ENCODE results near the gene NHSL1.

Gene NHSL1

GRCh38 chr6:138499303-138500018 is at the start of gene NHSL1:
NHSL1 (minus strand) TSS chr6:138499494; CDS start chr6:138499290, 204 bp downstream.
- DNase-seq (ENCODE audit: low read depth), result peak; percentile 39

GRCh38 chr6:138546733-138547185 is 47.5 kb upstream of the NHSL1 start:
- peak; percentile 48 for DNase-seq (ENCODE audit: low read depth)

GRCh38 chr6:138545621-138545980 is 46.3 kb upstream of the NHSL1 start:
- peak; percentile 36 for DNase-seq (ENCODE audit: low read depth)

- peak; percentile 54 for DNase-seq (ENCODE audit: low read depth)
Measured at GRCh38 chr6:138544501-138544900, 45.2 kb upstream of the NHSL1 start.

- DNase-seq (ENCODE audit: low read depth), result no peak
Measured at GRCh38 chr6:138543657-138544056, 44.4 kb upstream of the NHSL1 start.

GRCh38 chr6:138541823-138542481 is 42.7 kb upstream of the NHSL1 start:
- DNase-seq (ENCODE audit: low read depth), result peak; percentile 53

- DNase-seq (ENCODE audit: low read depth), result peak; percentile 95
Measured at GRCh38 chr6:138540468-138540867, 41.2 kb upstream of the NHSL1 start.

GRCh38 chr6:138539876-138540275 is 40.6 kb upstream of the NHSL1 start:
- DNase-seq (ENCODE audit: low read depth), result no peak

- DNase-seq (ENCODE audit: low read depth), result peak; percentile 70
Measured at GRCh38 chr6:138538390-138539031, 39.2 kb upstream of the NHSL1 start.

GRCh38 chr6:138537106-138537505 is 37.8 kb upstream of the NHSL1 start:
- no peak for DNase-seq (ENCODE audit: low read depth)

- DNase-seq (ENCODE audit: low read depth), result no peak
Measured at GRCh38 chr6:138535728-138536455, 36.6 kb upstream of the NHSL1 start.

- DNase-seq (ENCODE audit: low read depth), result no peak
Measured at GRCh38 chr6:138533667-138534066, 34.4 kb upstream of the NHSL1 start.

GRCh38 chr6:138531387-138531786 is 32.1 kb upstream of the NHSL1 start:
- DNase-seq (ENCODE audit: low read depth), result no peak

- DNase-seq (ENCODE audit: low read depth), result no peak
Measured at GRCh38 chr6:138529478-138529877, 30.2 kb upstream of the NHSL1 start.

- no peak for DNase-seq (ENCODE audit: low read depth)
Measured at GRCh38 chr6:138528956-138529355, 29.7 kb upstream of the NHSL1 start.

GRCh38 chr6:138528137-138528536 is 28.8 kb upstream of the NHSL1 start:
- no peak for DNase-seq (ENCODE audit: low read depth)

GRCh38 chr6:138527411-138528088 is 28.3 kb upstream of the NHSL1 start:
- no peak for DNase-seq (ENCODE audit: low read depth)

- no peak for DNase-seq (ENCODE audit: low read depth)
Measured at GRCh38 chr6:138526822-138527235, 27.5 kb upstream of the NHSL1 start.

GRCh38 chr6:138525355-138525754 is 26.1 kb upstream of the NHSL1 start:
- DNase-seq (ENCODE audit: low read depth), result no peak

- DNase-seq (ENCODE audit: low read depth), result no peak
Measured at GRCh38 chr6:138524526-138524925, 25.2 kb upstream of the NHSL1 start.

GRCh38 chr6:138523347-138524210 is 24.3 kb upstream of the NHSL1 start:
- DNase-seq (ENCODE audit: low read depth), result peak; percentile 43
